Left ventricle myocardium superior (tissue), 1 donor: ENCODE measurements around the gene MPL. TPM values are rescaled to one million over a fixed set of nuclear protein-coding genes. Genes with fewer than 3 reads are reported as not detected.
A peak's percentile ranks its signal among the peaks of the same experiment; 100 is the strongest.

Experiments used
- ATAC-seq: fragments of 200-7000 bp; cut with Tn5 transposase; one replicate; pipeline ENCODE4 v1.9.1; 2020; ENCODE audit warnings: mild to moderate bottlenecking, moderate library complexity
- DNase-seq: peaks from one replicate; pipeline ENCODE4 v3.0.0-alpha.2; 2020
- intact Hi-C: fragments of 100-400 bp; cut with micrococcal nuclease; formaldehyde crosslinking; loops from one replicate; pipeline ENCODE4 v1.11.0; 2022
- total RNA-seq: library from RNA; stranded (reverse); fragmentation: NEBNext Ultra II Directional; extraction: Animal tissue kit (Norgen Biotek cat#: 25700); gene quantifications from one replicate; pipeline ENCODE4 v1.2.1, GENCODE V29; 2021
- donor health status: DM: no; HTN: yes; CAD: no; lungs with severe emphysema.

The MPL gene
- total RNA-seq, 1 donor from 2014 or later: 0.40 TPM

GRCh38 chr1:43319288-43319687 lies 18.3 kb upstream of the MPL start:
- intact Hi-C loops: no loop called here
- ATAC-seq (no peak), DNase-seq (no peak)

DNA sequence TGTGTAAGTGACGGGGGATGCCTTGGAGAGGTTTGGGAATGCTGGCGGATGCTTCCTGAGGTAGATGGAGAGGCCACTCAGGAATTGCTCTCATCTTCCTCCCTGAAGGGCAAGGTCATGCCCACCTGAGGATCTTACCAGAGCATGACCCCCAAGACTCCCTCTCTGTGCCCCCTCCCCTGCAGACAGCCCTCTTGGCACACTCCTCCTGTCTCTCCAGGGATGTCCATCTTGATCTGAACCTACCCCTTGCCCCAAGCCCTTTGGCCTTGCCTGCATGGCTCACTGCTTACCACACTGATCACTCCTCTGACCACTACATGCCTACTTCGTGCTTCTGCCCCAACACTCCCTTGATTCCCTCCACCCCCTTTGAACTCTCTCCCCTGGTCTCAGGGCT lies 17.9 kb upstream of the MPL start:
- DNase-seq (no peak), ATAC-seq (no peak)
- intact Hi-C loops: no loop called here

- intact Hi-C loops: no loop called here
- ATAC-seq: no peak
- DNase-seq: no peak
These were observed 16.2 kb upstream of the MPL start for GRCh38 chr1:43321331-43321891.

DNA sequence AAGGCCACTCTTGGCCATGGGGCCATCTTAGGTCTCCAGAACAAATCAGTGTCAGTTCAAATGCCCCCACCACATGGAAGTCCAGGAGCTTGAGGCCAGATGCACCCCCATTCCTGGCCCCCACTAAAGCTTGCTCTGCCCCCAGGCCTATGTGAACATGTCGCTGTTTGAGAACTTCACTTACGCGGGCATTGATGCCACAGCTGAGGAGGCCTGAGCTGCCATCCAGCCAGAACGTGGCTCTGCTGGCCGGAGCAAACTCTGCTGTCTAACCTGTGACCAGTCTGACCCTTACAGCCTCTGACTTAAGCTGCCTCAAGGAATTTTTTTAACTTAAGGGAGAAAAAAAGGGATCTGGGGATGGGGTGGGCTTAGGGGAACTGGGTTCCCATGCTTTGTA lies 15.1 kb upstream of the MPL start:
- intact Hi-C loops: no loop called here
- DNase-seq: no peak
- no peak for ATAC-seq

DNA sequence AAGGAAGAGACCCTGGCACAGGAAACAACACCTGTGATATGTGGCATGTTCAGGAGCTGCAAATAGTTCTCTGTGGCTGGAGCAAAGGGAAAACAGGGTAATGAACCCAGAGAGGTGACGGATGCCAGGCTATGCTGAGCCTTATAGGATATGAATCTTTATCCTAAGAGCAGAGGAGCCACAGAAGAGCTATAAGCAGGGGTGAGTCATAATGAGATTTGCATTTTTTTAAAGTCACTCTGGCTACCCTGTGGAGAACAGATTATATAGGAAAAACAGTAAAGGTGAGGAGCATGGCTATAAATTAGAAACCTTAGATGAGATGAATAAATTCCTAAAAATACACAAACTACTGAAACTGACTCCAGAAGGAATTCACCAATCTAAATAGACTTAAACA lies 12.8 kb upstream of the MPL start:
- DNase-seq (no peak), ATAC-seq (no peak)
- intact Hi-C loops: no loop called here

- intact Hi-C loops: no loop called here
- ATAC-seq (no peak), DNase-seq (no peak)
These were observed 12.2 kb upstream of the MPL start for GRCh38 chr1:43325381-43325780.

- intact Hi-C loops: no loop called here
These were observed 9.9 kb upstream of the MPL start for GRCh38 chr1:43327549-43328292.

DNA sequence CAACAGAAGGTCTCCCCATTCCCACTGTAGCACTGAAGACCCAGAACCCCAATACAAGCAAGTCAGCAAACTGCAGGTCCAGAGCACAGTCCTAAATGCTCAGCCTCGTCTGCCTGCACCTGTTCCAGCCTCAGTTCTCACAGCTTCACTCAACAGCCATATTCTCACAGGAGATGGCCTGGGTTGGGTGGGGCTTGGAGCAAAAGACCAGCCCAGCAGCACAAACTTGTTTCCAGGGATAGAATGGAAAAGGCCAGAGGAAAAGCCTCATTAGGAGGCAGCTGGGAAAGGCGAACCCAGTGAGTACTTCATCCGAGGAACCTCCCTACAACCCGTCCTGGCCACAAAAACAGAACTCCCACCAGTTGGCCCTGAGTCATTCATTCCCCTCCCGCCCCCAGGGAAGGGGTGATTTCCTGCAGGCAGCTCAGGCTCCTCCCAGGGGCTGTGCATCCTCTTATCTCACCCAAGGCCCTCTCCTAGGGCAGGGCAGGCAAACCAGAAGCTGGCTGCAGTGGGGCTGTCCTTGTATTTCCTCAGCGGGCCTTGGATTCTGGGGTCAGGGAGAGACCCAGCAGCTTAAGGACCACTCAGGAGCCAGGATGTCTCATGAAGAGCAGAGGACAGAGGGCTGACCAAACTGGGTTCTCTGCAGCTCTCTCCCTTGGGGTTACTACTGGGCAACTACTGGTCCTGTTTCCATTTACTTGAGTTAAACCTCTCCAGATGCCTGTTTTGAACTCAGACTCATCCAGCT lies 7.4 kb upstream of the MPL start:
- ATAC-seq: peak; percentile 86
- peak; percentile 64 for DNase-seq
- intact Hi-C loops: no loop called here

More at GRCh38 chr1:43327549-43328292, 9.9 kb upstream of the MPL start:
- DNase-seq: no peak
- no peak for ATAC-seq

DNA sequence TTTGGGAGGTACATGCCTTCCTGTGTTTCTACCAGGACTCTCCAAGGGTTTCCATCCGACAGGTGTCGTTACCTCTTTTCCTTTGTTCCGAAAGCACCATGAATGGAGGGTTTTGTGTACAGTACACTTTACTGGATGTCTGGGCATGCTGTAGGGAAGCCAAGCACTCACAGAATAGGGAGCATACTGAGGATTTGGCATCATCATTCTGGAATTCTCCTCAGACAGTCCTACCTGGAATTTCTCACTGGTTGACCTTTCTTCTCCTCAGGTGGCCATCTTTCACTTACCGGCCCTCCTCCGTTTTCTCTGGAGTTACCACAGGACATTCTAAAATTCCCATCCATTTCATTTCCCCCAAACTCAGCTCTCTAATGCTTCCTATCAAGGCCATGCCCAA lies 5.9 kb upstream of the MPL start:
- ATAC-seq: no peak
- DNase-seq: no peak

GRCh38 chr1:43334453-43335205 lies 3.0 kb upstream of the MPL start:
- no peak for ATAC-seq

More for the DNA sequence above, 5.9 kb upstream of the MPL start:
- intact Hi-C loops: no loop called here

DNA sequence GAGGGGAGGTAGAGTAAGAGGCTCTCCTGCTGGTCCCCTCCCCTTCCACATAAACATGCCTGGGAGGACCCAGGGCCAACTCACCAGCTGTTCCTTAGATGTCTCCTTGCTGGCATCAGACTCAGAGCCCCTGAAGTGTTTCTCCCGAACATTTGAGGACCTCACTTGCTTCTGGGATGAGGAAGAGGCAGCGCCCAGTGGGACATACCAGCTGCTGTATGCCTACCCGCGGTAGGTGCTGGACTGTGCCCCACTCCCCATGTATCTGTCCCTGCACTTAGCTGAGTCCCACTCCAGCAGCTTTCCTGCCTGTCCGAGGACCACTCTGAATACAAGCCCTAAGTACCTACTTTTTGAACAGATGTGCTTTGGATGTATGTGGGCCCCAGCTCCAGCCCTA lies 383 bp downstream of the MPL start:
- intact Hi-C loops: no loop called here
- DNase-seq (no peak), ATAC-seq (no peak)

More at GRCh38 chr1:43334453-43335205, 3.0 kb upstream of the MPL start:
- intact Hi-C loops: no loop called here
- no peak for DNase-seq

DNA sequence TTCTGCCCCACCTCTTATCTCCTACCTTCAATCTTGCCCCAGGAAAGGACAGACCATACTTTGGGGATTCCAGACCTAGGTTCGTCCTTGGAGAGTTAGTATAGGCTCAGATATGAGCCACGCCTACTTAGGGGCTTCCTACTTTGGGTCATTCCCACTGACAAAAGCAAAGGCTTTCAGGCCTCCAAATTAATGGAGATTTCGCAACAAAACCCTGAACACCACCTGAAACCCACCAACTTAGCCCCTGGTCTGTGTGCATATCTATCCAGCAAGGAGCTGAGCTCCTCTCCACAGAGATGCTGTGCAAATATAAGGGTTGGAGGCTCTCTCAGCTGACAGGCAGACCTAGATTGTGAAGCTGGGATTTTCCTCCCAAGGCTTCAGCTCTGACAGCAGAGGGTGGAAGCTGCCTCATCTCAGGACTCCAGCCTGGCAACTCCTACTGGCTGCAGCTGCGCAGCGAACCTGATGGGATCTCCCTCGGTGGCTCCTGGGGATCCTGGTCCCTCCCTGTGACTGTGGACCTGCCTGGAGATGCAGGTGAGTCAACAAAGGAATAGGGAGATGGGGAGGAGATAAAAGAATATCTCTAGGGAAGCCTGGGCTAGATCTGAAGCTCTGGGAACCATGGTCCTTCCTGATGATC lies 2.1 kb downstream of the MPL start:
- no peak for DNase-seq
- no peak for ATAC-seq
- intact Hi-C loops: no loop called here

DNA sequence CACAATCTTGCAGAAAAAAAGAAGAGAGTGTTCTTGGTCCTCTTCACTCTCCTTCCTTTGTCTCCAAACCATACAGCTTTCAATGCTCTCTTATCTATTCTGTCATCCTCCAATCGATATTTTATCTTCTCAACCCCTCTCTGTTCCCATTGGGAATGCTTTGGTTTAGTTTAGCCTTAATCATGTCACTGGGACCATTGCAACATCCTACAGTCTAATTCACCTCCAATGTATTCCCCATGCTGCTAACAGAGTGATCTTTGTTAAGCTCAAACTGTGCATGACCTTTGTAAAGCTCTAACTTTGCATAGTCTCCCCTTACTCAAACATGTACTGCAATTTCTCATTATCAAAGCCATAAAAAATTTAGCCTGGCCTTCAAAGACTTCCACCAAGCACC lies 2.9 kb downstream of the MPL start:
- DNase-seq: no peak
- intact Hi-C loops: no loop called here
- ATAC-seq: no peak

DNA sequence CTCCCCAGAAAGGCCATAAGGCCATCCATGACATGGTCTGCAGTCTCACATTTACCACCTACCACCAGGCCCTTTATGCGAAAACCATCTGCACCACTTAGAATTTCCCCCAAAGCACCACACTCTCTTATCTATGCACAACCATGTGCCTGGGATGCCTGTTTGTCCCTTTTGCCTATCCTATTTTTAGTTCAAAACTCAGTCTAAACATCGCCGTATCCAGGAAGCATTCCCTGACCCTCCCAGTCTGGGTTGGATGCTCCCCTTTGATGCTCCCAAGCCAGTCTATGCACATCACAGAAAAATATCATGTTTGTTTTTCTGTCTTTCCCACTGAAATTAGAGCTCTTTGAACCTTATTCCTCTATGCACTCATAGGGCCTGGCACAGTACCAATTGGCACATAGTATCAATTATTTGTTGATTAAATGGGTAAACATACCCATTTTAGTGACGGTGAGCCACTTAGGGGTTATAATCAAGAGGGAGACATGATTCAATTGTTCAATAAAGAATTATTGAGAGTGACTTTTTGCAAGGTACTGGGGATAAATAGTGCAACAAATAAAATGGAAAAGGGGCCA lies 6.7 kb downstream of the MPL start:
- ATAC-seq (peak; percentile 68), DNase-seq (no peak)
- intact Hi-C loops: no loop called here

- ATAC-seq (peak; percentile 39), DNase-seq (no peak)
- intact Hi-C loops: no loop called here
These were observed 7.5 kb downstream of the MPL start for GRCh38 chr1:43345120-43345519.

DNA sequence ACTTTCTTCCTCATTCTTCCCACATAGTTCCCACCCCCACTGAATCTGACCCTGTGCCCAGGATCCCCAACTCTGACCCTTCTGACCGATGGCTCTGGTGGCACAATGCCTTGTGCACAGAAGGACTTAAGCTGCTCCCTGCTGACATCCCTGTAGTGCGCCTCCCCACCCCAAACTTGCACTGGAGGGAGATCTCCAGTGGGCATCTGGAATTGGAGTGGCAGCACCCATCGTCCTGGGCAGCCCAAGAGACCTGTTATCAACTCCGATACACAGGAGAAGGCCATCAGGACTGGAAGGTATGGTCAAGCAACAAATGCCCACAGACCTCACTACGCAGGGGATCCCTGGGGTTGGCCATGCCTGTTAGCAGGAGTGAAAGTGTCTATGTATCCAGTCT lies 9.0 kb downstream of the MPL start:
- no peak for DNase-seq
- ATAC-seq: no peak
- intact Hi-C loops: no loop called here

- DNase-seq (no peak), ATAC-seq (peak; percentile 2)
- intact Hi-C loops: no loop called here
These were observed 10.8 kb downstream of the MPL start for GRCh38 chr1:43348343-43348808.

- ATAC-seq (peak; percentile 89), DNase-seq (peak; percentile 93)
- intact Hi-C loops: no loop called here
These were observed 11.4 kb downstream of the MPL start for GRCh38 chr1:43348809-43349593.
